ENCODE data around the gene TMEFF2. TPM values are rescaled to one million over a fixed set of nuclear protein-coding genes. Genes with fewer than 3 reads are reported as not detected.

Gene TMEFF2
- total RNA-seq, 1 experiment from 2014 or later: not detected

- Mint-ChIP-seq H3K36me3 (ENCODE audit: insufficient read depth, unreplicated experiment) (no peaks in the 10 kb centered on the region), H3K9me3 (ENCODE audit: low read depth, unreplicated experiment) (no peaks in the 10 kb centered on the region), H3K27ac (ENCODE audit: unreplicated experiment) (no peak overlapping the region), H3K27me3 (ENCODE audit: unreplicated experiment) (no peaks in the 10 kb centered on the region), H3K4me1 (ENCODE audit: low read depth, unreplicated experiment) (no peaks in the 10 kb centered on the region), H3K4me3 (ENCODE audit: low read depth, unreplicated experiment) (no peak overlapping the region)
- intact Hi-C loops (cut with micrococcal nuclease; ENCODE audit: unreplicated experiment): no loop called here
- no TSS peak for BruUV-seq (replicated peaks)
- no peak for DNase-seq
- CTCF ChIA-PET: no interaction called here
- no peak for TF ChIP-seq CTCF (IDR thresholded peaks at IDR 0.05; ENCODE audit: unreplicated experiment)
Measured at GRCh38 chr2:192184349-192184748, 10.4 kb downstream of the TMEFF2 start.

GRCh38 chr2:192183296-192183695 lies 11.4 kb downstream of the TMEFF2 start:
- intact Hi-C loops (cut with micrococcal nuclease; ENCODE audit: unreplicated experiment): no loop called here
- no peaks in the 10 kb centered on the region for H3K9me3 Mint-ChIP-seq (ENCODE audit: low read depth, unreplicated experiment)
- no peak for TF ChIP-seq CTCF (IDR thresholded peaks at IDR 0.05; ENCODE audit: unreplicated experiment)

GRCh38 chr2:192166946-192167345 lies 27.8 kb downstream of the TMEFF2 start:
- no peak for TF ChIP-seq CTCF (IDR thresholded peaks at IDR 0.05; ENCODE audit: unreplicated experiment)
- CTCF ChIA-PET: no interaction called here
- DNase-seq: no peak
- Mint-ChIP-seq H3K27me3 (ENCODE audit: unreplicated experiment) (no peaks in the 10 kb centered on the region), H3K9me3 (ENCODE audit: low read depth, unreplicated experiment) (no peaks in the 10 kb centered on the region), H3K4me1 (ENCODE audit: low read depth, unreplicated experiment) (no peaks in the 10 kb centered on the region), H3K36me3 (ENCODE audit: insufficient read depth, unreplicated experiment) (no peaks in the 10 kb centered on the region), H3K4me3 (ENCODE audit: low read depth, unreplicated experiment) (no peak overlapping the region), H3K27ac (ENCODE audit: unreplicated experiment) (no peak overlapping the region)
- intact Hi-C loops (cut with micrococcal nuclease; ENCODE audit: unreplicated experiment): no loop called here
- no TSS peak for BruUV-seq (replicated peaks)

More at GRCh38 chr2:192183296-192183695, 11.4 kb downstream of the TMEFF2 start:
- no peaks in the 10 kb centered on the region for H3K4me1 Mint-ChIP-seq (ENCODE audit: low read depth, unreplicated experiment)
- CTCF ChIA-PET: no interaction called here
- DNase-seq: no peak
- H3K27ac Mint-ChIP-seq (ENCODE audit: unreplicated experiment): no peak overlapping the region
- BruUV-seq (replicated peaks): no TSS peak
- H3K36me3 Mint-ChIP-seq (ENCODE audit: insufficient read depth, unreplicated experiment): no peaks in the 10 kb centered on the region
- no peaks in the 10 kb centered on the region for H3K27me3 Mint-ChIP-seq (ENCODE audit: unreplicated experiment)
- no peak overlapping the region for H3K4me3 Mint-ChIP-seq (ENCODE audit: low read depth, unreplicated experiment)

DNA sequence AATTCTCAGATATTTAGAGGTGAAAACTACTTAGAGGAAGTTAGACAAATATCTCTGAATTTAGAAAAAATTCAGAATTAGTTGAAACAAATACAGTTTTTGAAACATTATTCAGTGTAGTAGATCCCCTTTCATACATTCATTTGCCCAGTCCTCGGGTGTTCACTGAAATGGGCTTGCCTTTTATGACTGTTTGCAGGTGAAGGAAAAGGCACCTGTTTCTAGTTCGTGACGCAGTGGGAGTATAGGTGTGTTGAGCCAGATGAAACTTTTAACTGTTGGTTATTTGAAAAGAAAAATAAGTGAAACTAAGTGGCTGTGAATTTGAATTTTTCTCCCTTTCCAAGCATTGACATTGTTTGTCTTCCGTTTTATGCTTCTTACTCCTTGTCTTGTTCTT lies 28.9 kb downstream of the TMEFF2 start:
- no peak for DNase-seq
- CTCF ChIA-PET: interaction anchor here (0.6 kb wide), 1 partner anchor 353 kb away, joined by 3 read pairs; no protein-coding TSS in a partner anchor
- no peaks in the 10 kb centered on the region for H3K9me3 Mint-ChIP-seq (ENCODE audit: low read depth, unreplicated experiment)
- no peaks in the 10 kb centered on the region for H3K27me3 Mint-ChIP-seq (ENCODE audit: unreplicated experiment)
- no peak overlapping the region for H3K4me3 Mint-ChIP-seq (ENCODE audit: low read depth, unreplicated experiment)
- no peaks in the 10 kb centered on the region for H3K4me1 Mint-ChIP-seq (ENCODE audit: low read depth, unreplicated experiment)
- no peak overlapping the region for H3K27ac Mint-ChIP-seq (ENCODE audit: unreplicated experiment)
- BruUV-seq (replicated peaks): no TSS peak
- no peak for TF ChIP-seq CTCF (IDR thresholded peaks at IDR 0.05; ENCODE audit: unreplicated experiment)
- no peaks in the 10 kb centered on the region for H3K36me3 Mint-ChIP-seq (ENCODE audit: insufficient read depth, unreplicated experiment)
- intact Hi-C loops (cut with micrococcal nuclease; ENCODE audit: unreplicated experiment): no loop called here
